SIG-M5 treated with dmso at 0.1 percent for 504 hours (cell line): ENCODE data around the gene HYLS1.

Experiments used
- DNase-seq: peaks from one replicate; lab custom pipeline; 2025; ENCODE audit not compliant: unreplicated experiment; lab: John Stamatoyannopoulos, UW

Gene HYLS1

DNA sequence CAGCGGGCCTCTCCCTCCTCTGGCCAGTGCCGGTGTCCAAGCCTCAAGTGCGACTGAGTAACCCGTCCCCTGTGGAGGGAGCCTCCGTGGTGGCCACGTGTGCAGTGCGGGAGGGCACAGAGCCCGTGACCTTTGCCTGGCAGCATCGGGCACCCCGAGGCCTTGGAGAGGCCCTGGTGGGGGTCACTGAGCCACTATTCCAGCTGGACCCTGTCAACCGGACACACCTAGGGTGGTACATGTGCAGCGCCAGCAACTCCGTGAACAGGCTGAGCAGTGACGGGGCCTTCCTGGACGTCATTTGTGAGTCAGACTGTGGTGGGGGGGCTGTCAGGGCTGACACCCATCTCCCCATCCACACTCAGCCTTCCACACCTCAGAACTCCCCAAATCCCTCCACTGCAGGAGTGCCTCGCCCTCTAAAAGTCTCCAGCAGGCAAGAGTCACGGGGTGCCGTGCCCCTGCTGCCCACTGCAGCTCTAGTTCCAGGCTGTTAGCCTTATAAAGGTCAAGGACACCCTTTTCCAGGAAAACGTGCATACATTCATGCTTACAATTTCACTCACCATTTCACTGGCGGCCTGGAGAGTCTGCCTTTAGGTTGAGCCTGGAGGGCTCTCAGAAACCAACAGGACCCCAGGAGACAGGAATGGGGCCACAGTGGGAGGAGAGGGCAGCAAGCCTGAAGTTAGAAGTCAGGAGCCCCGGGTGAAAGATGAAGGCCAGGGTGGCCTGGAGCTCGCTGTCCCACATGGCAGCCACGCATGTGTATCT lies 61.0 kb downstream of the HYLS1 start:
- DNase-seq = no peak

DNA sequence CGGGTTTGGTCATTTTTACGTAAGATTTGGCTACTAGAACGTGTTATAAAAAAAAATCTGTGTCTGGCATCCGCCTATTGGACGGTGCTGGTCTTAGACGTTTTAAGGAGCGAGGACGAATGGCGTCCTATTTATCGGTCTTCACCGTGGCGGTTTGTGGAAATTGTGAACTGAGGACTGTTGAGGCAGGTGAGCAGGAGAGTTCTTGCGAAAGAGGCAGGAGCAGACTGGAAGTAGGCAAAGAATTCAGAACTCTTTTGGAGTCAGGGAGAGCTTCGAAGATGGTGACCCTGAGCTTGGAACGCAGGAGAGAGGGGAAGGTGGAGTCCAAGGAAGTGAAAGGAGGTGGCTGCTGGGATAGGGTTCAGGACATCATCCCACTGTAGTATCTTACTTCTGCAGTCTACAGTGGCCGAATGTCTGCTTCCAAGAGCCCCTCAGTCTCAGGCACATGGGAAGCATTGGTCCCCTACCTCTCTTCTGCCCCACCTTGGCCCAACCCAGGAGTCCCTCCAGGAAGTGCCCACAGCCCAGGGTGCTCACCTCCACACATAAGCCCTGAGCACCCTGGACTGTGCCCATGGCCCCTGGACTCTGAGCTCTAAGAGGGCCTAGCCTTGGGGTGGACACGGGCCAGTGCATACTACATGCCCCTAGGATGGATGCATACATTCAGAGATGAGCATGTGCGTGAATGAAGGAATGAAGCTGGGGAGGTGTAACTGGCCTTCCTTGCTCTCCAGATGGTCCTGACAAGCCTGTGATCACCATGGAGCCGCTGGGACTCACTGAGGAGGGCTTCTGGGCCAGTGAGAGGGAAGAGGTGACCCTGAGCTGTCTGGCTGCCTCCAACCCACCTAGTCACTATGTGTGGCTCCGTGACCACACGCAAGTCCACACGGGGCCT lies 62.1 kb downstream of the HYLS1 start:
- no peak for DNase-seq

DNA sequence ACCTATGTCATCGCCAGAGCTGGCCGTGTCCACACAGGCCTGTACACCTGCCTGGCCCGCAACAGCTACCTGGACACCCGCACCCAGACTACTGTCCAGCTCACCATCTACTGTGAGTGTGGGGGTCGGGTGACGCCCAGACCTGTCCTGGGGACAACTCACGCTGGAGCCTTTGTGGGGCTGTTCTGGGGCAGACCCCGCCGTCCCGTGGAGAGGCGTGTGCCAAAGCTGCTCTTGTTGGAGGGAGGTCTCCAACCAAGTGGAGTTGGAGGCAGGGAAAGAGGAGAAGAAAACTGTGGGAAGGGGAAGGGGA lies 62.7 kb downstream of the HYLS1 start:
- DNase-seq = no peak
